ENCODE results near the gene INA. TPM values are rescaled to one million over a fixed set of nuclear protein-coding genes. Genes with fewer than 3 reads are reported as not detected.

Gene INA
- total RNA-seq: 1 to 10 TPM; 3.3 to 3.4 TPM
- polyA plus RNA-seq (2013, experiment 1 of 2): 37.4 TPM
- 30.1 TPM for polyA plus RNA-seq (2013, experiment 2 of 2)
- long read RNA-seq, experiment 1, partial matches to known transcripts: 2 of 3 reads
- long read RNA-seq, experiment 1, other reads (novel, unspliced or antisense): 0 of 3 reads
- long read RNA-seq, experiment 2, transcript INA-201 (3 exons, 3,231 nt): major isoform, 9 of 12 reads
- long read RNA-seq, experiment 2, partial matches to known transcripts: 1 of 12 reads
- long read RNA-seq, experiment 2, other reads (novel, unspliced or antisense): 2 of 12 reads
- long read RNA-seq, experiment 3, transcript INA-201 (3 exons, 3,231 nt): major isoform, 14 of 17 reads
- long read RNA-seq, experiment 3, partial matches to known transcripts: 0 of 17 reads
- long read RNA-seq, experiment 3, other reads (novel, unspliced or antisense): 3 of 17 reads
- long read RNA-seq, experiment 4: 0 reads

DNA sequence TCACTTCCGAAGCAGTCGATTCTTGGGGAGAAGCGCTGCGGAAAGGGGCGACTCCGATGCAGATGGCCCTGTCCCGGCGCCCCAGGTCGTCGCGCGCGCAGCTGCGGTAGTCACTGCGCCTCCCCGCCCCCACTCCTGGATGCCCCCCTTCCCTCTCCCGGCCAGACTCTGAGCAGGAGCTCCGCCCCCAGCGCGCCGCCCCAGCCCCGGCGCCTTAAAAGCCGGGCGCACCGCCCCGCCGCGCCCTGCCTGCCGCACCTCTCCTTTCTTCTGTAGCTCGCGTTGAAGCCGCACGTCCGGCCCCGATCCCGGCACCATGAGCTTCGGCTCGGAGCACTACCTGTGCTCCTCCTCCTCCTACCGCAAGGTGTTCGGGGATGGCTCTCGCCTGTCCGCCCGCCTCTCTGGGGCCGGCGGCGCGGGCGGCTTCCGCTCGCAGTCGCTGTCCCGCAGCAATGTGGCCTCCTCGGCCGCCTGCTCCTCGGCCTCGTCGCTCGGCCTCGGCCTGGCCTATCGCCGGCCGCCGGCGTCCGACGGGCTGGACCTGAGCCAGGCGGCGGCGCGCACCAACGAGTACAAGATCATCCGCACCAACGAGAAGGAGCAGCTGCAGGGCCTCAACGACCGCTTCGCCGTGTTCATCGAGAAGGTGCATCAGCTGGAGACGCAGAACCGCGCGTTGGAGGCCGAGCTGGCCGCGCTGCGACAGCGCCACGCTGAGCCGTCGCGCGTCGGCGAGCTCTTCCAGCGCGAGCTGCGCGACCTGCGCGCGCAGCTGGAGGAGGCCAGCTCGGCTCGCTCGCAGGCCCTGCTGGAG, at the start of gene INA:
Gene INA (plus strand): TSS at position 243 of the 817 bp plus-strand sequence. CDS start 74 bp downstream, at position 317.
- Histone ChIP-seq H3K4me3 (ENCODE audit: low read length) (peak within 1 kb of the TSS; percentile 72), H3K9ac (ENCODE audit: extremely low read depth, low read length, poor library complexity, severe bottlenecking) (no peak within 1 kb of the TSS), H3K27ac (ENCODE audit: low read depth, low read length) (peak within 1 kb of the TSS; percentile 18), H3K9me3 (ENCODE audit: control insufficient read depth, low read length) (no peaks in the 10 kb centered on the region), H3K4me1 (ENCODE audit: control insufficient read depth, insufficient read depth, low read length) (no peaks in the 10 kb centered on the region), H3K27me3 (ENCODE audit: control insufficient read depth, insufficient read depth, low read length, poor library complexity, severe bottlenecking) (peaks cover 69% of the 10 kb centered on the region), H3K36me3 (ENCODE audit: control insufficient read depth, insufficient read depth, low read length) (no peaks in the 10 kb centered on the region)
- no peak within 1 kb of the TSS for H3K27ac Mint-ChIP-seq
- peak; percentile 89 for DNase-seq
- TF ChIP-seq, protein P1, sequence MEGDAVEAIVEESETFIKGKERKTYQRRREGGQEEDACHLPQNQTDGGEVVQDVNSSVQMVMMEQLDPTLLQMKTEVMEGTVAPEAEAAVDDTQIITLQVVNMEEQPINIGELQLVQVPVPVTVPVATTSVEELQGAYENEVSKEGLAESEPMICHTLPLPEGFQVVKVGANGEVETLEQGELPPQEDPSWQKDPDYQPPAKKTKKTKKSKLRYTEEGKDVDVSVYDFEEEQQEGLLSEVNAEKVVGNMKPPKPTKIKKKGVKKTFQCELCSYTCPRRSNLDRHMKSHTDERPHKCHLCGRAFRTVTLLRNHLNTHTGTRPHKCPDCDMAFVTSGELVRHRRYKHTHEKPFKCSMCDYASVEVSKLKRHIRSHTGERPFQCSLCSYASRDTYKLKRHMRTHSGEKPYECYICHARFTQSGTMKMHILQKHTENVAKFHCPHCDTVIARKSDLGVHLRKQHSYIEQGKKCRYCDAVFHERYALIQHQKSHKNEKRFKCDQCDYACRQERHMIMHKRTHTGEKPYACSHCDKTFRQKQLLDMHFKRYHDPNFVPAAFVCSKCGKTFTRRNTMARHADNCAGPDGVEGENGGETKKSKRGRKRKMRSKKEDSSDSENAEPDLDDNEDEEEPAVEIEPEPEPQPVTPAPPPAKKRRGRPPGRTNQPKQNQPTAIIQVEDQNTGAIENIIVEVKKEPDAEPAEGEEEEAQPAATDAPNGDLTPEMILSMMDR (conservative IDR thresholded peaks at IDR 0.05): peak; percentile 30
- peak within 1 kb of the TSS; percentile 59 for H3K4me3 Mint-ChIP-seq
- no peaks in the 10 kb centered on the region for H3K36me3 Mint-ChIP-seq (ENCODE audit: low read depth)
- WGBS, 2 experiments (ENCODE audit: insufficient coverage in 1 of 2, insufficient read length in 1 of 2): 1% methylated on average over 31 to 105 of the region's 105 CpGs
- peaks cover 73% of the 10 kb centered on the region for H3K27me3 Mint-ChIP-seq (ENCODE audit: insufficient read depth)
- peaks cover 2% of the 10 kb centered on the region for H3K9me3 Mint-ChIP-seq
- H3K4me1 Mint-ChIP-seq: peaks cover 6% of the 10 kb centered on the region

GRCh38 chr10:103227416-103227815, 49.5 kb upstream of the INA start:
- no peak for DNase-seq
- H3K36me3 Mint-ChIP-seq (ENCODE audit: low read depth): peaks cover 17% of the 10 kb centered on the region
- H3K27me3 ChIP-seq (ENCODE audit: control insufficient read depth, insufficient read depth, low read length, poor library complexity, severe bottlenecking): no peaks in the 10 kb centered on the region
- H3K9ac ChIP-seq (ENCODE audit: extremely low read depth, low read length, poor library complexity, severe bottlenecking): no peak overlapping the region
- 100% methylated on average over 1 of the region's 1 CpG; no CpG with 5 or more reads in 1 of the 2 experiments for WGBS, 2 experiments (ENCODE audit: insufficient coverage in 1 of 2, insufficient read length in 1 of 2)
- H3K4me3 ChIP-seq (ENCODE audit: low read length): no peak overlapping the region
- H3K4me1 ChIP-seq (ENCODE audit: control insufficient read depth, insufficient read depth, low read length): peaks cover 15% of the 10 kb centered on the region
- H3K36me3 ChIP-seq (ENCODE audit: control insufficient read depth, insufficient read depth, low read length): no peaks in the 10 kb centered on the region
- peaks cover 13% of the 10 kb centered on the region for H3K4me1 Mint-ChIP-seq
- no peaks in the 10 kb centered on the region for H3K27me3 Mint-ChIP-seq (ENCODE audit: insufficient read depth)
- H3K9me3 Mint-ChIP-seq: peaks cover 31% of the 10 kb centered on the region
- H3K9me3 ChIP-seq (ENCODE audit: control insufficient read depth, low read length): peaks cover 33% of the 10 kb centered on the region
- no peak overlapping the region for H3K27ac ChIP-seq (ENCODE audit: low read depth, low read length)
- TF ChIP-seq, protein P1 (conservative IDR thresholded peaks at IDR 0.05): no peak
- H3K27ac Mint-ChIP-seq: no peak overlapping the region
- H3K4me3 Mint-ChIP-seq: no peak overlapping the region

DNA sequence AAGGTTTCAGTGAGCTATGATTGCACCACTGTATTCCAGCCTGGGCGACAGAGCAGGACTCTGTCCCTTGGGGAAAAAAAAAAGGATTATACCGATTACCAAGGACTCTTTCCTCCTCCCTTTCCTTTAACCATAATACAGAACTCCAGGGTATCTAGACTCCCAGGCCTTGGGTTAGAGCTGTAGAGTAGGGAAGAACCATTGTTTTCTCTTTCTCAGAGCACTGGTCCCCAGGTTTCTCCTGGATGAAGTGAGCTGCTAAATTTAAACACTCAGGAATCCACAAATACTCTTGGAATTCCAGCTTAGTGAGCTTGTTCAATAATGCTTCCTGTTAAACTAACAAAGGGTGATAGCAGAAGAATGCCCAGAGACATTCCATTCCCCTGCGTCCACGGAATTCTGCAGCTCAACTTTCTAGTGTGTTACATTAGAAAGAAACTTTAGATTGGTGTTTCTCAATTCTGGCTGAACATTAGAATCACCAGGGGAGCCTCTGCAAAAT, 45.8 kb upstream of the INA start:
- Histone ChIP-seq H3K36me3 (ENCODE audit: control insufficient read depth, insufficient read depth, low read length) (no peaks in the 10 kb centered on the region), H3K27ac (ENCODE audit: low read depth, low read length) (peak overlapping the region; percentile 90), H3K9me3 (ENCODE audit: control insufficient read depth, low read length) (peaks cover 3% of the 10 kb centered on the region), H3K9ac (ENCODE audit: extremely low read depth, low read length, poor library complexity, severe bottlenecking) (peak overlapping the region; percentile 60), H3K4me3 (ENCODE audit: low read length) (no peak overlapping the region), H3K27me3 (ENCODE audit: control insufficient read depth, insufficient read depth, low read length, poor library complexity, severe bottlenecking) (no peaks in the 10 kb centered on the region), H3K4me1 (ENCODE audit: control insufficient read depth, insufficient read depth, low read length) (peaks cover 15% of the 10 kb centered on the region)
- H3K27me3 Mint-ChIP-seq (ENCODE audit: insufficient read depth): no peaks in the 10 kb centered on the region
- peaks cover 17% of the 10 kb centered on the region for H3K4me1 Mint-ChIP-seq
- peak overlapping the region; percentile 22 for H3K4me3 Mint-ChIP-seq
- TF ChIP-seq, protein P1 (conservative IDR thresholded peaks at IDR 0.05): no peak
- H3K36me3 Mint-ChIP-seq (ENCODE audit: low read depth): no peaks in the 10 kb centered on the region
- peak; percentile 80 for DNase-seq
- 0 to 16% methylated on average over 2 to 3 of the region's 4 CpGs for WGBS, 2 experiments (ENCODE audit: insufficient coverage in 1 of 2, insufficient read length in 1 of 2)
- peaks cover 5% of the 10 kb centered on the region for H3K9me3 Mint-ChIP-seq
- peak overlapping the region; percentile 82 for H3K27ac Mint-ChIP-seq
